Measurements from ENCODE around the gene AGPAT4. TPM values are rescaled to one million over a fixed set of nuclear protein-coding genes. Genes with fewer than 3 reads are reported as not detected.

AGPAT4 gene
- total RNA-seq, 1 experiment from 2014 or later = 15.5 TPM

- no peak for TF ChIP-seq CTCF (IDR thresholded peaks at IDR 0.05 in 2 of 3, conservative IDR thresholded peaks at IDR 0.05 in 1 of 3; ENCODE audit: borderline replicate concordance in 1 of 3, insufficient read depth in 1 of 3, low read depth in 2 of 3, low read length in 2 of 3)
- TF ChIP-seq ZFX (IDR thresholded peaks at IDR 0.05) = no peak
- no peak for TF ChIP-seq SIN3A (IDR thresholded peaks at IDR 0.05; ENCODE audit: low read depth)
These were observed 132.7 kb downstream of the AGPAT4 start (continued) for GRCh38 chr6:161141173-161141572.

DNA sequence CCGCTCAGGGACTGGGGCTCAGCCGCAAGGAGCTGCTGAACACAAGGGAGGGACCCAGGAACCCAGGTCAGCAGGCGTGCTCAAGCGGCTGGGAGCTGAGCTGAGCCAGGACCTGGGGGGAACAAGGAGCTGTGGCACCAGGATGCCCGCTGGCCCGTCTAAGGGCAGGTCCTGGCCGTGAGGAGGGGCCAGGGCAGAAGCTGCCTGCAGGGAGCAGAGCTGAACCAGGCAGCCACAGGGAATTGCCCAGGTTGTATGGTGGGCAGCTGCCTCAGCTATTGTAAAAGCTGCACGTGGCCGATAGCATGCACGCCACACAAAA lies 133.3 kb downstream of the AGPAT4 start:
- Histone ChIP-seq H3K9me2 (ENCODE audit: insufficient read depth) (no peaks in the 10 kb centered on the region), H3K4me1 (ENCODE audit: control insufficient read depth in 1 of 2, insufficient read depth in 2 of 2, low read length in 2 of 2) (no peaks in the 10 kb centered on the region), H3K9me3 (ENCODE audit: control insufficient read depth in 1 of 2, insufficient read depth in 1 of 2, low read depth in 1 of 2, low read length in 2 of 2) (no peaks in the 10 kb centered on the region), H3K27me3 (ENCODE audit: insufficient read depth, low read length) (no peaks in the 10 kb centered on the region), H2AFZ (ENCODE audit: low read depth, low read length, poor library complexity, severe bottlenecking) (no peak overlapping the region), H3K4me3 (replicated peaks in 1 of 2; ENCODE audit: low read depth in 1 of 2, low read length in 2 of 2) (no peak overlapping the region), H3K4me2 (ENCODE audit: low read length) (no peak overlapping the region), H3K79me2 (ENCODE audit: insufficient read depth, low read length) (no peaks in the 10 kb centered on the region), H4K20me1 (ENCODE audit: insufficient read depth) (no peaks in the 10 kb centered on the region), H3K36me3 (ENCODE audit: control insufficient read depth in 1 of 2, insufficient read depth in 2 of 2, low read length in 2 of 2) (no peaks in the 10 kb centered on the region; a peak in 1 of 4 replicates), H3K27ac (ENCODE audit: low read depth, low read length) (no peak overlapping the region), H3K9ac (ENCODE audit: low read length) (no peak overlapping the region)
- ChIA-PET CTCF (no interaction called here), POLR2A (no interaction called here), RAD21 (ENCODE audit: low non-redundant PET in 1 of 2, low total read pairs in 2 of 2, uncharacterized antibody in 2 of 2, unreplicated experiment in 2 of 2) (no interaction called here)
- no peak for ATAC-seq
- no peak for DNase-seq (ENCODE audit: low read depth, low spot score)
- TF ChIP-seq SIN3A (IDR thresholded peaks at IDR 0.05; ENCODE audit: low read depth) = no peak
- no peak for TF ChIP-seq CTCF (IDR thresholded peaks at IDR 0.05 in 2 of 3, conservative IDR thresholded peaks at IDR 0.05 in 1 of 3; ENCODE audit: borderline replicate concordance in 1 of 3, insufficient read depth in 1 of 3, low read depth in 2 of 3, low read length in 2 of 3)
- no peak for TF ChIP-seq JUND (IDR thresholded peaks at IDR 0.05)
- TF ChIP-seq, protein P1, sequence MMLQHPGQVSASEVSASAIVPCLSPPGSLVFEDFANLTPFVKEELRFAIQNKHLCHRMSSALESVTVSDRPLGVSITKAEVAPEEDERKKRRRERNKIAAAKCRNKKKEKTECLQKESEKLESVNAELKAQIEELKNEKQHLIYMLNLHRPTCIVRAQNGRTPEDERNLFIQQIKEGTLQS (IDR thresholded peaks at IDR 0.05) = no peak
- no peak for TF ChIP-seq TCF7L2 (IDR thresholded peaks at IDR 0.05; ENCODE audit: borderline replicate concordance, extremely low read depth, insufficient read depth, insufficient read length)
- TF ChIP-seq EGR1 (IDR thresholded peaks at IDR 0.05; ENCODE audit: low read depth) = no peak
- TF ChIP-seq EZH2 (IDR thresholded peaks at IDR 0.05) = no peak
- TF ChIP-seq, protein P2, sequence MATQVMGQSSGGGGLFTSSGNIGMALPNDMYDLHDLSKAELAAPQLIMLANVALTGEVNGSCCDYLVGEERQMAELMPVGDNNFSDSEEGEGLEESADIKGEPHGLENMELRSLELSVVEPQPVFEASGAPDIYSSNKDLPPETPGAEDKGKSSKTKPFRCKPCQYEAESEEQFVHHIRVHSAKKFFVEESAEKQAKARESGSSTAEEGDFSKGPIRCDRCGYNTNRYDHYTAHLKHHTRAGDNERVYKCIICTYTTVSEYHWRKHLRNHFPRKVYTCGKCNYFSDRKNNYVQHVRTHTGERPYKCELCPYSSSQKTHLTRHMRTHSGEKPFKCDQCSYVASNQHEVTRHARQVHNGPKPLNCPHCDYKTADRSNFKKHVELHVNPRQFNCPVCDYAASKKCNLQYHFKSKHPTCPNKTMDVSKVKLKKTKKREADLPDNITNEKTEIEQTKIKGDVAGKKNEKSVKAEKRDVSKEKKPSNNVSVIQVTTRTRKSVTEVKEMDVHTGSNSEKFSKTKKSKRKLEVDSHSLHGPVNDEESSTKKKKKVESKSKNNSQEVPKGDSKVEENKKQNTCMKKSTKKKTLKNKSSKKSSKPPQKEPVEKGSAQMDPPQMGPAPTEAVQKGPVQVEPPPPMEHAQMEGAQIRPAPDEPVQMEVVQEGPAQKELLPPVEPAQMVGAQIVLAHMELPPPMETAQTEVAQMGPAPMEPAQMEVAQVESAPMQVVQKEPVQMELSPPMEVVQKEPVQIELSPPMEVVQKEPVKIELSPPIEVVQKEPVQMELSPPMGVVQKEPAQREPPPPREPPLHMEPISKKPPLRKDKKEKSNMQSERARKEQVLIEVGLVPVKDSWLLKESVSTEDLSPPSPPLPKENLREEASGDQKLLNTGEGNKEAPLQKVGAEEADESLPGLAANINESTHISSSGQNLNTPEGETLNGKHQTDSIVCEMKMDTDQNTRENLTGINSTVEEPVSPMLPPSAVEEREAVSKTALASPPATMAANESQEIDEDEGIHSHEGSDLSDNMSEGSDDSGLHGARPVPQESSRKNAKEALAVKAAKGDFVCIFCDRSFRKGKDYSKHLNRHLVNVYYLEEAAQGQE (IDR thresholded peaks at IDR 0.05; ENCODE audit: low read depth) = no peak
- no peak for TF ChIP-seq ELF1 (IDR thresholded peaks at IDR 0.05; ENCODE audit: borderline replicate concordance, low read depth)
- no TSS peak for BruUV-seq (replicated peaks)
- intact Hi-C loops (cut with micrococcal nuclease) = no loop called here

All from HCT116 (cell line).